ENCODE data around the gene KRTAP5-10.

DNA sequence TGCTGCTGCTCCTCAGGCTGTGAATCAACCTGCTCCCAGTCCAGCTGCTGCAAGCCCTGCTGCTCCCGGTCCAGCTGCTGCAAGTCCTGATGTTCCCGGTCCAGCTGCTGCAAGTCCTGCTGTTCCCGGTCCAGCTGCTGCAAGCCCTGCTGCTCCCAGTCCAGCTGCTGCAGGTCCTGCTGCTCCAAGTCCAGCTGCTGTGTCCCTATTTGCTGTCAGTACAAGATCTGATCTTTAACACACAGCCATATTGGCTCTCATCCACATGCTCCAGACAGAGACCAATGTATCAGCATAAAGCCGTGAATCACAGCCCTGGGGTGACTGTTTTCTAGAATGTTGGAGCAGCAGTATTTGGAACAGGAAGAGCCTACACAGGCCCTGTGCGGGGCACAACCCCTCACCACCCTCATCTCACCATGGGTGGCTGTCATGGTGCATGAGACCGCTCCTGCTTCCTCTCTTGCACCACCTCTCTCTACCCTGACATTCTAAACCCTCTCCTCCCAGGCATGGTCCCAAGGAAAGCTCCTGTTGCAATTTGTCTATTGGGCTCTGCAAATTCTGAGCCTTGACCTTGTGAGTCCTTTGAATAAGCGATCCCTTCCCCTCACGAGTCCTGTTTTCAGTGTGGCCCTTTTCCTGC lies 3.5 kb downstream of the KRTAP5-10 start:
- TF ChIP-seq, protein P1, sequence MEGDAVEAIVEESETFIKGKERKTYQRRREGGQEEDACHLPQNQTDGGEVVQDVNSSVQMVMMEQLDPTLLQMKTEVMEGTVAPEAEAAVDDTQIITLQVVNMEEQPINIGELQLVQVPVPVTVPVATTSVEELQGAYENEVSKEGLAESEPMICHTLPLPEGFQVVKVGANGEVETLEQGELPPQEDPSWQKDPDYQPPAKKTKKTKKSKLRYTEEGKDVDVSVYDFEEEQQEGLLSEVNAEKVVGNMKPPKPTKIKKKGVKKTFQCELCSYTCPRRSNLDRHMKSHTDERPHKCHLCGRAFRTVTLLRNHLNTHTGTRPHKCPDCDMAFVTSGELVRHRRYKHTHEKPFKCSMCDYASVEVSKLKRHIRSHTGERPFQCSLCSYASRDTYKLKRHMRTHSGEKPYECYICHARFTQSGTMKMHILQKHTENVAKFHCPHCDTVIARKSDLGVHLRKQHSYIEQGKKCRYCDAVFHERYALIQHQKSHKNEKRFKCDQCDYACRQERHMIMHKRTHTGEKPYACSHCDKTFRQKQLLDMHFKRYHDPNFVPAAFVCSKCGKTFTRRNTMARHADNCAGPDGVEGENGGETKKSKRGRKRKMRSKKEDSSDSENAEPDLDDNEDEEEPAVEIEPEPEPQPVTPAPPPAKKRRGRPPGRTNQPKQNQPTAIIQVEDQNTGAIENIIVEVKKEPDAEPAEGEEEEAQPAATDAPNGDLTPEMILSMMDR (IDR thresholded peaks at IDR 0.05; ENCODE audit: low read length): no peak
- TF ChIP-seq EZH2 (optimal IDR thresholded peaks at IDR 0.05; ENCODE audit: low read depth, low read length): no peak

Data from MM.1S (cell line).